Measurements from ENCODE around the gene DUSP1. TPM values are rescaled to one million over a fixed set of nuclear protein-coding genes. Genes with fewer than 3 reads are reported as not detected.
A peak's percentile ranks its signal among the peaks of the same experiment; 100 is the strongest.

DUSP1 gene
- total RNA-seq, 1 donor from 2014 or later = 150 TPM

GRCh38 chr5:172796306-172796705 lies 25.3 kb upstream of the DUSP1 start:
- H3K27me3 Mint-ChIP-seq (ENCODE audit: low read depth) = no peaks in the 10 kb centered on the region
- peaks cover 85% of the 10 kb centered on the region for H3K4me1 Mint-ChIP-seq (ENCODE audit: low read depth)
- H3K27ac Mint-ChIP-seq (ENCODE audit: unreplicated experiment) = peak overlapping the region; percentile 91

GRCh38 chr5:172795318-172795977 lies 24.5 kb upstream of the DUSP1 start:
- Mint-ChIP-seq H3K4me1 (ENCODE audit: low read depth) (peaks cover 85% of the 10 kb centered on the region), H3K36me3 (ENCODE audit: low read depth) (no peaks in the 10 kb centered on the region), H3K27ac (ENCODE audit: unreplicated experiment) (peak overlapping the region; percentile 91)

More at GRCh38 chr5:172796306-172796705, 25.3 kb upstream of the DUSP1 start:
- TF ChIP-seq CTCF (IDR thresholded peaks at IDR 0.05) = no peak
- Mint-ChIP-seq H3K36me3 (ENCODE audit: low read depth) (no peaks in the 10 kb centered on the region), H3K9me3 (ENCODE audit: low read depth) (no peaks in the 10 kb centered on the region), H3K4me3 (ENCODE audit: unreplicated experiment) (no peak overlapping the region)
- DNase-seq (ENCODE audit: low spot score) = no peak

GRCh38 chr5:172793577-172794488 lies 22.8 kb upstream of the DUSP1 start:
- TF ChIP-seq CTCF (IDR thresholded peaks at IDR 0.05) = no peak
- Mint-ChIP-seq H3K36me3 (ENCODE audit: low read depth) (no peaks in the 10 kb centered on the region), H3K9me3 (ENCODE audit: low read depth) (no peaks in the 10 kb centered on the region), H3K4me1 (ENCODE audit: low read depth) (peaks cover 80% of the 10 kb centered on the region), H3K27me3 (ENCODE audit: low read depth) (no peaks in the 10 kb centered on the region), H3K27ac (ENCODE audit: unreplicated experiment) (peak overlapping the region; percentile 91), H3K4me3 (ENCODE audit: unreplicated experiment) (no peak overlapping the region)
- DNase-seq (ENCODE audit: low spot score) = no peak

More at GRCh38 chr5:172795318-172795977, 24.5 kb upstream of the DUSP1 start:
- DNase-seq (ENCODE audit: low spot score) = no peak
- Mint-ChIP-seq H3K9me3 (ENCODE audit: low read depth) (no peaks in the 10 kb centered on the region), H3K4me3 (ENCODE audit: unreplicated experiment) (peak overlapping the region; percentile 12), H3K27me3 (ENCODE audit: low read depth) (no peaks in the 10 kb centered on the region)
- TF ChIP-seq CTCF (IDR thresholded peaks at IDR 0.05) = peak; percentile 2

GRCh38 chr5:172792701-172793570 lies 21.9 kb upstream of the DUSP1 start:
- Mint-ChIP-seq H3K4me3 (ENCODE audit: unreplicated experiment) (no peak overlapping the region), H3K4me1 (ENCODE audit: low read depth) (peaks cover 71% of the 10 kb centered on the region), H3K27ac (ENCODE audit: unreplicated experiment) (peak overlapping the region; percentile 49), H3K27me3 (ENCODE audit: low read depth) (no peaks in the 10 kb centered on the region), H3K9me3 (ENCODE audit: low read depth) (no peaks in the 10 kb centered on the region), H3K36me3 (ENCODE audit: low read depth) (no peaks in the 10 kb centered on the region)
- no peak for DNase-seq (ENCODE audit: low spot score)
- no peak for TF ChIP-seq CTCF (IDR thresholded peaks at IDR 0.05)
